Amygdala (tissue), 56 donors: ENCODE results near the gene FAM107B.
A peak's percentile ranks its signal among the peaks of the same experiment; 100 is the strongest.

Source experiments
- DNase-seq, 56 donors: peaks; one replicate each; lab custom pipeline; 2025; lab: John Stamatoyannopoulos, UW

The FAM107B gene

DNA sequence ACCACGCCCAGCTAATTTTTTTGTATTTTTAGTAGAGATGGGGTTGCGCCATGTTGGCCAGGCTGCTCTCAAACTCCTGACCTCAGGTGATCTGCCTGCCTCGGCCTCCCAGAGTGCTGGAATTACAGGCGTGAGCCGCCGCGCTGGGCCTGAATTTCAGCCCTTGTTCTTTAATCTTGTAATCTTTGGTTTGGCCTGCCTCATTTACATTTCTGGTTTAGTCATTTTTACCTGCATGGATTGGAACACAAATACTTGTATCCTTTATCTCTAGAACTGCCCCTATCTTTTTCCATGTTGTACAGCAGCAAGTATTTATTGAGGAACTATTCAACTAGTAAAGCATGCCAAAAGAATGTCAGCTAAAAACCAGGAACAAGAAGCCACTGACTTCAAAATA lies 248.4 kb downstream of the FAM107B start:
- no peak for DNase-seq

GRCh38 chr10:14524691-14525324 lies 249.9 kb downstream of the FAM107B start:
- DNase-seq: no peak

DNA sequence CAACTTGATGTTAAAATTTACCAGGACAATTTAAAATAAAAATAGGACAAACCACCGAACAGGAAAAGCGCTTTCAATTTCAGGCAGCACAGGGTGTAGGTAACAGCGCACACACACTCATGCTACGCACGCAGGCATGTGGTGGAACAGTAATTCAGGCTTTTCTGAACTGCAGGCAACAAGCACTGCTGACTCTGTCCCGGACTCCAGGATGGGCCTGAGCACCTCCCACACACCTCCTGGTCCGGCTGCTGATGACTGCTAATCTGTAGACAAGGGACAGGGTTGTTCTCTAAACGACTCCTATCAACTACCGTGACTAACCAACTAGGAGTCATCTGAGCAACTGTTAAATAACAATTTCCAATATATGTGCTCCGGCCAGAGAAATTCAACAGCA lies 251.4 kb downstream of the FAM107B start:
- no peak for DNase-seq

DNA sequence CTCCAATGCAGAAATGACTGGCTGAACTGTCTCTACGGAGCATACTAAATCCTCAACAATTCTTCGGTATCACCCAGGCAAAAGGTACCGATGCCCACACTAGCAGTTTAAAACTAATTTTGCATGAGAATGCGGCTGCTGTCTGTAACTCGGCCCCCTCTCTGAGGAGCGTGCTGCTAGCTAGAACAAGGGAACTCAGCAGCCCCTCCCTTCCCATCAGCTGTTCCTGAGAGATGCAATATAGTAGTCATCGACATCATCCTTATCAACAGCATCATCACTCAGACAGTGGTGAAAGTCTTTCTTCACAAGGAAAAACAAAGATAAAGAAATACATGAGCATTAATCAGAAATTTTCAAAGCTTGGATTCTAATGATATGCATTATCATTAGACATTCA lies 254.9 kb downstream of the FAM107B start:
- no peak for DNase-seq

DNA sequence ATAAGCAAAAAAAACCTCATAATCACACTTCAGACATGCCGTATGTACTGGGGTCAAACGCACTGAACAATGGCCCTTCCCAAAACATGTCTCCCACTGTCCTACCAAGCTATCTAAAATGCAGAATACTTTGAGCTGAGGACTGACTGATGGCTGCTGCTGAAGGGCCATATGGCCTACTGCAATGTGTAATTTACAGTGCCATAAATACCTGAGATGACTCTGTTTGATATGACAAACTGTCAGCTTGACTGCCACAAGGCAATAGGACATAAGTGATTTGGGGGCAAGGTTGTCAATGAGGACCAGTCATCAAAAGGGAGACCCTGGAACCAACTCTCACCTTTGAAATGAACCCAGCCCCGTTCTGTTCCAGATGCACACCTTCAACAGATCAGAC lies 256.5 kb downstream of the FAM107B start:
- no peak for DNase-seq

GRCh38 chr10:14513123-14513522 lies 261.6 kb downstream of the FAM107B start:
- no peak for DNase-seq

DNA sequence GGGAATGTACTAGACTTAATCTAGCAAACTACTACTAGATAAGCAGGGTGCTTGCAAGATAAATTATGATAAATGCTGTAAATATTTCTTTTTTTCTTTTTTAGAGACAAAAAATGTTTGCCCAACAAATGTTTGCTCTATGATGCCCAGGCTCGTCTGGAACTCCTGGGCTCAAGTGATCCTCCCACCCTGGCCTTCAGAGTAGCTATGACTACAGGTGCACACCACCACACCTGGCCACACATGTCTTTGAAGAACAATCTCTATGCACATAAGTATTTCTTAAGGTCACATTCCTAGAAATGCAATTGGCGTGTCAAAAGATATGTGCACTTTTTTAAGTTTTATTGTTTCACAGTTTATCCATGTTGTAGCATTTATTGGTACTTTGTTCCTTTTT lies 264.4 kb downstream of the FAM107B start:
- no peak for DNase-seq

DNA sequence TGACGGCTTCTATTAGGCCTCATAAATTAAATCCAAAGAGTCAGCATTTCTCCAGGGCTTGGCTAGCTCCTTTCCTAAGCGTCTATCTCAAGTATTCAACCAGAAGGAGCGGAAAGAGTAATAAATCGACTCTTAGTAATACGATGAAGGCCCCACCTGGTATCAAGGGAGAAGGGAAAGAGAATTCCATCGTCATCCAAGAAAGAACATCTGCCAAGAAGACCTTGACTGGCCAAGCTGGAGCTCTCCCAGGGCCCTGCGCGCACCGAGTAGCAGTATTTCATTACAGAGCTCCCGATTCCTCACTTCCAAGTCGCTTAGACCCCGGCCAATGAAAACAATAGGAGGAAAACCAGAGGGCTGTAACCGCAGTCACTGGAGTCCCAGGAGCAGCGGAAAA lies 266.0 kb downstream of the FAM107B start:
- DNase-seq: no peak

GRCh38 chr10:14507781-14508180 lies 266.9 kb downstream of the FAM107B start:
- no peak for DNase-seq

DNA sequence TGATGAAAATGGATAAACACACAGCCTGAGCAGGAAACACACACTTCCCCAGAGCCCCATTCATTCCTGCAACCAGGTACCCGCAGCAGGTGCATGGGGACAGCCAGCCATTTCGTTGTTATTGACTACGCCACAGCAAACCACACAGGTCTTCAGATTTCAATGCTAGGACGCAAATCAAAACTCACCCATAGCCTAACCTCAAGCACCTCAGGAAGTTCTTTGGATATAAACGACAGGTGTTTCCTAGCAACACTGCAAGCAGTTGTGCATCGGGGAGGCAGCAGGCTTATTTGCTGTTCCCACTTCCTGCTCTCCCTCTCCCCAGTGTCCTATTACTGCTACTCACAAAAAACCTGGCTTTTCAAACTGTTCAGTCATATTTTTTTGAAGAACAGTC lies 267.5 kb downstream of the FAM107B start:
- no peak for DNase-seq

GRCh38 chr10:14502431-14502830 lies 272.3 kb downstream of the FAM107B start:
- DNase-seq: no peak

- no peak for DNase-seq
Observed at GRCh38 chr10:14500172-14500765, 274.4 kb downstream of the FAM107B start.

DNA sequence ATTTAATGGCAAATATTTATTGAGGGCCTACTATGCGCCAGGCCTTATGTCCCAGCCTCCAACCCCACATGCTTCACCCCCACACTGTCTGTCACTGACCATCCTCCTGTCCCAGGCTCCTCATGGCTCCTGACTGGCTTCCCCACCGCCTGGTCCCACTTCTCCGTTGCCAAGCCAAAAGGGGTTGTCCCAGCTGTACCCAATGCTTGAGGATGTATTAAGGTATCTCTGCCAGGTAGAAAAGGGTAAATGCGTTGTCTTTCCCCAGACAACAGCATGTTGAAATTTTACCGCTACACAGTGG lies 275.1 kb downstream of the FAM107B start:
- DNase-seq: no peak

DNA sequence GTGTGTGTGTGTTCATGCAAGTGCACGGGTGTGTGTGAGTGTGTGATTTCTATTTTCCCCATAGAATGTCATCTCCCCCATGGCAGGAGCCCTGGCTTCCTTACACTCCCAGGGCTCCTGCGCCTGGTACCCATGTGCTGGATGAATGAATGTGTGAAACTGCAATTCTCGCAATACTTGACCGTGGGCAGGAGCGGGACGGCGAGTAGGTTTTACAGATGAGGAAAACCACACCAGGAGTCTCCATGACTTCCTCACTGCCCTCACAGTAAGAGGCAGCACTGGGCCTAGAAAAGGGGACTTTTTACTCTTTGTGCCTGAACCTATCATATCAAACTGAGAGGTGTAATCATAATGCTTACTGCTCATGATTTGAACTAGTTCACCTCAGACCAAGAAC lies 276.4 kb downstream of the FAM107B start:
- no peak for DNase-seq

DNA sequence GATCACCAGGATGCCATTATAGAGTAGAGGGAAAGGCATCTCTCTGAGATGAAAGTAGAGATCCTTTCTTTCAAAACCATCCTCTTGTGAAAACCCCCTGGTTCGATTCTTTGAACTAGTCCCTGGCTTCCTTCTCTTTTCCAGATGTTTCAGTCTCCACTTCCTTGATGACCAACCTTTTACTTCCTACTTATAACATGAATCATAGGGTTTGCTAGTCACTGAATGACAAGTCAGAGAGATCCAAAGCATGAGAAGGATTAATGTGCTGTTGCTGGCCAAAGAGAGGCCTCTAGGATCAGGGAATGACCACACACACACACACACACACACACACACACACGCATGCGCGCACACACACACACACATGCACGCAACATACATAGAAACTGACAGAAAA lies 282.9 kb downstream of the FAM107B start:
- DNase-seq: no peak

GRCh38 chr10:14489522-14490177 lies 285.0 kb downstream of the FAM107B start:
- DNase-seq: no peak

GRCh38 chr10:14487488-14487883 lies 287.2 kb downstream of the FAM107B start:
- DNase-seq: peak in 5 of 56 donors; percentile 6 to 37 (median 10)

DNA sequence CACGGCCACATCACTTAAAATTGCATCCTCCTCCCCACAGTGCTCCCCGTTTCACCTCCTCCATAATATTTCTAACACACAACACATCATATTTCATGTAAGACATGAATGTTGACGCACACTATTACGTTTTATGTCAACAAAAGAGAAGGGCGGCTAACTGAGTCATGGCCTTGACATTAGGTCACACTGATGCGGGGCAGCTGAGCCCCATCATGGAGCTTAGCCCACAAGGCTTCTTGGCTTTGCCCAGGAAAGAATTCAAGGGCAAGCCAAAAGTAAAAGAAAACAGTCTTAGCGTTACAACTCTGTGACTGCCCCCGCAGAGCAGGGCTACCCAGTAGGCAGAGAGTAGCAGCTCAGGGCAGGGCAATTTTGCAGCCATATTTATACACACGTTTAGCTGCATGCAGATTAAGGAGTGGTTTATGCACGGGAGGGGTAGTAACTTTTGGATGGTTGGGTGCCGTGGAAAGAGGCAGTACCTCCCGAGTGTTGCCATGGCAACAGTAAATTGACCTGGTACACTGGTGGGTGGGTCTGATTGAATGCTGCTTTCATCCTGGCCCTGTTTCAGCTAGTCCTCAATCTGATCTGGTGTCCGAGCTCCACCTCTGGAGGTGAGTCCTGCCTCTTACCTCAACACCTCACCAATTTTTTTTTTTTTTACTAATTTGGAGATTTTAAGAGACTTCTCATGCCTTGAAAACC lies 287.8 kb downstream of the FAM107B start:
- peak in 3 of 56 donors; percentile 16 to 29 (median 29) for DNase-seq

GRCh38 chr10:14485986-14486385 lies 288.7 kb downstream of the FAM107B start:
- DNase-seq: no peak

DNA sequence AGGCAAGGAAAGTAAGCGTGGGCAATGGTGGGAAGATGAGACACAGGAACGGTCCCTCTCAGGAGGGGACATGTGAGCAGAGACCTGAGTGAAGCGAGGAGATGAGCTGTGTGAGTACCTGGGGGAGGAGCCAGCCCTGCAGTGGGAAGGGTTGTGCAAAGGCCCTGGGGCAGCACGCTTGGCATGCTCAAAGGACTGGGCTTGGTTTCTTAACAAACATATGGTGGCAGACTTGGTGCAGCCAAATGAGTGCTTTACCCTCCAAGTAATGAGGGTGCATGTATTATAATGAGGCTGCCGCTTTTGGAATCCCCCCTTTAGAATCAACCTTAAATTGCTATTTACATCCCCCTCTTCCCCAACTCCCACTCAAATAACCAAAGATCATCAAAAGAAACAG lies 291.3 kb downstream of the FAM107B start:
- DNase-seq: no peak

GRCh38 chr10:14481752-14482151 lies 292.9 kb downstream of the FAM107B start:
- DNase-seq: peak in 38 of 56 donors; percentile 1 to 87 (median 38)

DNA sequence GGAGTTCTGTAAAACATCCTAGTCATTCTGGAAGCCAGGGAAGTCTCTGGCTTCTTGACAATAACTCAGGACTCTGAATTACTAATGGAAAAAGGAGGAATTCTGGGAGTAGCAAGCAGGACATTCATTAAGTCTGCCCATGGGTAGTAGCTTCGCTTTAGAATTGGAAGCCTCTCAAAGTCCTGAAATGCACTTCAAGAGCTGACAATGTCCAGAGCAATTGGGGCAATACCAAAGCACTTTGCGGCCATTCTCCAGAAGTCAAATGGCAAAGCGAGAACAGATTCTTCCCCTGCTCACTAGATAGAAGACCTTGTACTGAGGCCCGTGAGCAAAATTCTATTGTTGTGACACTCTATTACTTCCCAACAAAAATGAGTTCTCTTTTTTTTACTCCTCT lies 293.7 kb downstream of the FAM107B start:
- DNase-seq: no peak
